HEK293 (cell line): ENCODE data around the gene SEPTIN7.

Experiments
- CTCF ChIA-PET: fragments of 350-600 bp; formaldehyde crosslinking; extraction: SDS; loops from one replicate; lab custom pipeline; 2021; ENCODE audit warnings: antibody characterized with exemption; lab: Yijun Ruan, JAX
- POLR2A ChIA-PET: fragments of 300-600 bp; formaldehyde crosslinking; extraction: SDS; loops from one replicate; lab custom pipeline; 2020; ENCODE audit warnings: antibody characterized with exemption, inconsistent platforms; lab: Yijun Ruan, JAX
- H3K27ac ChIP-seq: fragments of 200-500 bp; sonication (Bioruptor generic); 2 replicates; pipeline ENCODE4 v1.5.1; 2014; ENCODE audit warnings: low read depth, low read length, control low read depth, inconsistent platforms; ENCODE audit errors: extremely low read depth
- H3K36me3 ChIP-seq, 2 experiments: fragments of 200-500 bp in 1 of 2; sonication (Bioruptor generic) in 1 of 2; 1 replicate in 1 of 2; 2 replicates in 1 of 2; pipeline ENCODE4 v1.5.1; 2014 to 2017; ENCODE audit warnings: inconsistent platforms in 2 of 2, low read length in 2 of 2; ENCODE audit not compliant: control insufficient read depth in 2 of 2, insufficient read depth in 1 of 2
- H3K4me1 ChIP-seq: fragments of 200-500 bp; sonication (Bioruptor generic); 2 replicates; pipeline ENCODE4 v1.5.1; 2014; ENCODE audit warnings: mild to moderate bottlenecking, low read length, inconsistent platforms; ENCODE audit not compliant: control insufficient read depth, insufficient read depth
- H3K4me3 ChIP-seq: 2 replicates; pipeline ENCODE4 v1.5.1; 2011; ENCODE audit warnings: low read depth, mild to moderate bottlenecking, control low read depth, low read length, moderate library complexity
- H3K9me3 ChIP-seq: fragments of 200-500 bp; sonication (Bioruptor generic); 2 replicates; pipeline ENCODE4 v1.5.1; 2014; ENCODE audit warnings: low read depth, low read length, inconsistent platforms; ENCODE audit not compliant: control insufficient read depth, insufficient read depth
- ATF2 ChIP-seq: fragments of 450-650 bp; formaldehyde crosslinking; IDR thresholded peaks from 2 replicates; pipeline ENCODE4 v1.5.1; 2016; ENCODE audit warnings: missing biosample characterization, missing genetic modification characterization, low read depth
- BCL11B ChIP-seq: fragments of 450-650 bp; formaldehyde crosslinking; IDR thresholded peaks from 2 replicates; pipeline ENCODE4 v1.5.1; 2016; ENCODE audit warnings: low read depth, missing biosample characterization, missing genetic modification characterization
- HOXA7 ChIP-seq: sonication (generic); formaldehyde crosslinking; IDR thresholded peaks from 2 replicates; pipeline ENCODE4 v1.8.1; 2022; ENCODE audit warnings: missing genetic modification reagents, borderline replicate concordance
- KLF10 ChIP-seq: fragments of 450-650 bp; IDR thresholded peaks from 2 replicates; pipeline ENCODE4 v1.5.1; 2018; ENCODE audit warnings: missing biosample characterization, mild to moderate bottlenecking, missing genetic modification characterization
- MYNN ChIP-seq: fragments of 450-650 bp; formaldehyde crosslinking; IDR thresholded peaks from 2 replicates; pipeline ENCODE4 v1.5.1; 2016; ENCODE audit warnings: missing biosample characterization, missing genetic modification characterization, borderline replicate concordance
- OSR2 ChIP-seq: fragments of 450-650 bp; formaldehyde crosslinking; IDR thresholded peaks from 2 replicates; pipeline ENCODE4 v1.5.1; 2016; ENCODE audit warnings: missing biosample characterization, missing genetic modification characterization
- OVOL3 ChIP-seq: fragments of 450-650 bp; formaldehyde crosslinking; IDR thresholded peaks from 2 replicates; pipeline ENCODE4 v1.5.1; 2016; ENCODE audit warnings: missing biosample characterization, missing genetic modification characterization
- RBAK ChIP-seq: fragments of 450-650 bp; formaldehyde crosslinking; IDR thresholded peaks from 2 replicates; pipeline ENCODE4 v1.5.1; 2016; ENCODE audit warnings: missing biosample characterization, missing genetic modification characterization
- REPIN1 ChIP-seq: fragments of 450-650 bp; formaldehyde crosslinking; IDR thresholded peaks from 2 replicates; pipeline ENCODE4 v1.5.1; 2017; ENCODE audit warnings: missing biosample characterization, missing genetic modification characterization, low read depth
- SP2 ChIP-seq: fragments of 450-650 bp; formaldehyde crosslinking; IDR thresholded peaks from 2 replicates; pipeline ENCODE4 v1.5.1; 2016; ENCODE audit warnings: missing biosample characterization, missing genetic modification characterization
- ZBTB1 ChIP-seq: fragments of 450-650 bp; formaldehyde crosslinking; IDR thresholded peaks from 2 replicates; pipeline ENCODE4 v1.5.1; 2016; ENCODE audit warnings: missing biosample characterization, missing genetic modification characterization
- ZNF132 ChIP-seq: fragments of 450-650 bp; formaldehyde crosslinking; IDR thresholded peaks from 2 replicates; pipeline ENCODE4 v1.5.1; 2017; ENCODE audit warnings: missing biosample characterization, missing genetic modification characterization, borderline replicate concordance
- ZNF133 ChIP-seq: fragments of 450-650 bp; formaldehyde crosslinking; IDR thresholded peaks from 2 replicates; pipeline ENCODE4 v1.5.1; 2016; ENCODE audit warnings: missing biosample characterization, missing genetic modification characterization
- ZNF211 ChIP-seq: fragments of 450-650 bp; formaldehyde crosslinking; IDR thresholded peaks from 2 replicates; pipeline ENCODE4 v1.5.1; 2016; ENCODE audit warnings: low read depth, missing biosample characterization, missing genetic modification characterization
- ZNF266 ChIP-seq: fragments of 450-650 bp; formaldehyde crosslinking; IDR thresholded peaks from 2 replicates; pipeline ENCODE4 v1.5.1; 2016; ENCODE audit warnings: missing biosample characterization, missing genetic modification characterization, low read depth
- ZNF433 ChIP-seq: fragments of 450-650 bp; formaldehyde crosslinking; IDR thresholded peaks from 2 replicates; pipeline ENCODE4 v1.5.1; 2016; ENCODE audit warnings: missing biosample characterization, missing genetic modification characterization, low read depth
- ZNF549 ChIP-seq: fragments of 450-650 bp; IDR thresholded peaks from 2 replicates; pipeline ENCODE4 v1.5.1; 2018; ENCODE audit warnings: missing biosample characterization, missing genetic modification characterization, mild to moderate bottlenecking, inconsistent platforms, moderate library complexity
- ZNF555 ChIP-seq: fragments of 450-650 bp; formaldehyde crosslinking; conservative IDR thresholded peaks from 2 replicates; pipeline ENCODE4 v1.5.1; 2017; ENCODE audit warnings: missing biosample characterization, mild to moderate bottlenecking, missing genetic modification characterization, inconsistent platforms
- ZNF571 ChIP-seq: fragments of 450-650 bp; formaldehyde crosslinking; IDR thresholded peaks from 2 replicates; pipeline ENCODE4 v1.5.0; 2017; ENCODE audit warnings: missing biosample characterization, missing genetic modification characterization
- ZNF585B ChIP-seq: fragments of 450-650 bp; formaldehyde crosslinking; IDR thresholded peaks from 2 replicates; pipeline ENCODE4 v1.5.1; 2016; ENCODE audit warnings: missing biosample characterization, missing genetic modification characterization
- ZNF596 ChIP-seq: fragments of 450-650 bp; IDR thresholded peaks from 2 replicates; pipeline ENCODE4 v1.5.0; 2018; ENCODE audit warnings: missing biosample characterization, mild to moderate bottlenecking, missing genetic modification characterization, moderate library complexity
- ZNF654 ChIP-seq: fragments of 450-650 bp; formaldehyde crosslinking; IDR thresholded peaks from 2 replicates; pipeline ENCODE4 v1.5.1; 2016; ENCODE audit warnings: low read depth, missing biosample characterization, missing genetic modification characterization
- ZNF664 ChIP-seq: fragments of 450-650 bp; formaldehyde crosslinking; IDR thresholded peaks from 2 replicates; pipeline ENCODE4 v1.5.1; 2016; ENCODE audit warnings: missing biosample characterization, missing genetic modification characterization
- ZNF670 ChIP-seq: fragments of 450-650 bp; formaldehyde crosslinking; IDR thresholded peaks from 2 replicates; pipeline ENCODE4 v1.5.1; 2016; ENCODE audit warnings: missing biosample characterization, missing genetic modification characterization, low read depth
- ZNF830 ChIP-seq: fragments of 450-650 bp; IDR thresholded peaks from 2 replicates; pipeline ENCODE4 v1.5.0; 2018; ENCODE audit warnings: missing biosample characterization, missing genetic modification characterization, low read depth, mild to moderate bottlenecking, moderate library complexity
- ZNF837 ChIP-seq: fragments of 450-650 bp; formaldehyde crosslinking; IDR thresholded peaks from 2 replicates; pipeline ENCODE4 v1.5.1; 2016; ENCODE audit warnings: missing biosample characterization, missing genetic modification characterization
- ZNF843 ChIP-seq: fragments of 450-650 bp; formaldehyde crosslinking; IDR thresholded peaks from 2 replicates; pipeline ENCODE4 v1.5.1; 2016; ENCODE audit warnings: missing biosample characterization, missing genetic modification characterization
- ZSCAN16 ChIP-seq: fragments of 450-650 bp; formaldehyde crosslinking; IDR thresholded peaks from 2 replicates; pipeline ENCODE4 v1.5.1; 2016; ENCODE audit warnings: missing biosample characterization, missing genetic modification characterization

SEPTIN7 gene

GRCh38 chr7:35818513-35818912 is 17.7 kb downstream of the SEPTIN7 start:
- Histone ChIP-seq H3K4me3 (no peak overlapping the region), H3K27ac (no peak overlapping the region), H3K4me1 (peaks cover 1% of the 10 kb centered on the region), H3K9me3 (no peaks in the 10 kb centered on the region), H3K36me3 (no peaks in the 10 kb centered on the region)
- POLR2A ChIA-PET, result no interaction called here
- CTCF ChIA-PET, result no interaction called here
- no peak for TF ChIP-seq ZNF571 (tag by site-specific recombination)
- no peak for TF ChIP-seq ZSCAN16 (tag by site-specific recombination)
- no peak for TF ChIP-seq ZNF843 (tag by site-specific recombination)
- TF ChIP-seq OSR2 (tag by site-specific recombination), result no peak
- no peak for TF ChIP-seq ZNF211 (tag by site-specific recombination)
- no peak for TF ChIP-seq ZNF670 (tag by site-specific recombination)
- no peak for TF ChIP-seq BCL11B (tag by site-specific recombination)
- TF ChIP-seq ZNF664 (tag by site-specific recombination), result no peak
- TF ChIP-seq ZNF830 (tag by site-specific recombination), result no peak
- no peak for TF ChIP-seq ZNF555 (tag by site-specific recombination)

GRCh38 chr7:35819310-35819709 is 18.5 kb downstream of the SEPTIN7 start:
- no peak overlapping the region for H3K4me3 ChIP-seq
- TF ChIP-seq ZNF549 (tag by site-specific recombination) (no peak), ATF2 (tag by site-specific recombination) (no peak)
- TF ChIP-seq, all 188 proteins: peak for 0
- no peak overlapping the region for H3K27ac ChIP-seq
- POLR2A ChIA-PET, result interaction anchor here (1.4 kb wide), 1 partner anchor 19 kb away, joined by 4 read pairs; the partner anchor contains the start of gene SEPTIN7
- no peaks in the 10 kb centered on the region for H3K9me3 ChIP-seq
- CTCF ChIA-PET, result interaction anchor here (1.4 kb wide), 1 partner anchor 87 kb away, joined by 10 read pairs; no protein-coding TSS in a partner anchor
- no peaks in the 10 kb centered on the region for H3K36me3 ChIP-seq
- H3K4me1 ChIP-seq, result peaks cover 5% of the 10 kb centered on the region

- Histone ChIP-seq H3K36me3 (no peaks in the 10 kb centered on the region), H3K9me3 (no peaks in the 10 kb centered on the region), H3K27ac (no peak overlapping the region), H3K4me3 (no peak overlapping the region), H3K4me1 (peaks cover 5% of the 10 kb centered on the region)
- POLR2A ChIA-PET, result interaction anchor here (1.4 kb wide), 1 partner anchor 20 kb away, joined by 4 read pairs; the partner anchor contains the start of gene SEPTIN7
- TF ChIP-seq MYNN (no peak), HOXA7 (CRISPR knock-in tag) (no peak), ZNF555 (tag by site-specific recombination) (no peak), KLF10 (tag by site-specific recombination) (no peak), SP2 (tag by site-specific recombination) (no peak), ZNF133 (tag by site-specific recombination) (no peak), ZBTB1 (tag by site-specific recombination) (no peak), ZNF585B (tag by site-specific recombination) (no peak), RBAK (tag by site-specific recombination) (no peak), ZNF132 (no peak), OVOL3 (tag by site-specific recombination) (no peak), ZNF266 (tag by site-specific recombination) (no peak), ZNF433 (no peak), REPIN1 (tag by site-specific recombination) (no peak), ZNF654 (no peak), ZNF837 (tag by site-specific recombination) (no peak), ZNF596 (tag by site-specific recombination) (no peak)
- CTCF ChIA-PET, result interaction anchor here (0.6 to 1.4 kb wide), 4 partner anchors 87 to 569 kb away, joined by 3 to 10 read pairs (median 3); no protein-coding TSS in a partner anchor
Observed at GRCh38 chr7:35819954-35820703, 19.3 kb downstream of the SEPTIN7 start.
